ENCODE data around the gene ZNF865. TPM values are rescaled to one million over a fixed set of nuclear protein-coding genes. Genes with fewer than 3 reads are reported as not detected.
A peak's percentile ranks its signal among the peaks of the same experiment; 100 is the strongest.

The ZNF865 gene
- total and polyA plus RNA-seq, 10 of the 15 experiments (the other 5 are each of a cell fraction or from before 2014, with no cell fraction given): 0.02 to 18.3 (median 0.90) TPM

- ATAC-seq (no peak), DNase-seq (ENCODE audit: low read depth, low spot score) (no peak), FAIRE-seq (peak; percentile 18)
- peaks cover 11% of the 10 kb centered on the region for H3K79me2 ChIP-seq (ENCODE audit: control insufficient read depth, insufficient read depth, low read length)
- CTCF ChIA-PET: interaction anchor here (1.1 to 2.3 kb wide), 3 partner anchors 24 to 73 kb away, joined by 3 to 5 read pairs (median 5); partner anchors contain the start of gene ZNF865
- H3K36me3 ChIP-seq (ENCODE audit: control insufficient read depth in 2 of 2, insufficient read depth in 2 of 2, low read length in 1 of 2): peaks cover 0 to 3% of the 10 kb centered on the region in 2 experiments; a peak in 1 of 4 replicates
- no peaks in the 10 kb centered on the region for H4K20me1 ChIP-seq (ENCODE audit: control insufficient read depth, insufficient read depth)
- POLR2A ChIA-PET: interaction anchor here (0.5 to 1.5 kb wide), 4 partner anchors 17 to 52 kb away, joined by 3 to 5 read pairs (median 4); partner anchors contain the start of gene FIZ1
- H3K9ac ChIP-seq (ENCODE audit: control insufficient read depth, insufficient read depth, low read length): no peak overlapping the region
- peaks cover 4% of the 10 kb centered on the region for H3K4me1 ChIP-seq (ENCODE audit: control insufficient read depth, insufficient read depth, low read length)
- peak overlapping the region; percentile 56; the same call in 1 of the 2 replicates for H3K4me2 ChIP-seq (ENCODE audit: control insufficient read depth, insufficient read depth)
- SMC1A ChIA-PET (ENCODE audit: uncharacterized antibody, unreplicated experiment): no interaction called here
- WGBS (ENCODE audit: insufficient coverage, insufficient replicate concordance, low lambda C conversion rate, missing lambda C conversion rate): 62% methylated on average over 5 of the region's 6 CpGs
- intact Hi-C loops (cut with micrococcal nuclease; ENCODE audit: unreplicated experiment): no loop called here
- no peak overlapping the region for H3K4me3 ChIP-seq
- H3K27me3 ChIP-seq (replicated peaks in 1 of 2; ENCODE audit: control insufficient read depth in 2 of 2, insufficient read depth in 2 of 2, low read length in 1 of 2): no peaks in the 10 kb centered on the region
- no peaks in the 10 kb centered on the region for H3K9me3 ChIP-seq (replicated peaks; ENCODE audit: control insufficient read depth, insufficient read depth, low read length)
- H2AFZ ChIP-seq (ENCODE audit: control insufficient read depth, low read depth, low read length): no peak overlapping the region
- BruUV-seq (replicated peaks): no TSS peak
- no peak overlapping the region for H3K27ac ChIP-seq (ENCODE audit: control insufficient read depth, insufficient read depth)
- in situ Hi-C loops (cut with MboI): no loop called here
- RAD21 ChIA-PET (ENCODE audit: unreplicated experiment): interaction anchor here (1.3 kb wide), 1 partner anchor 18 kb away, joined by 4 read pairs; the partner anchor contains the start of gene FIZ1
- TF ChIP-seq TBL1XR1 (IDR thresholded peaks at IDR 0.05; ENCODE audit: low read depth, low read length) (no peak), MXI1 (IDR thresholded peaks at IDR 0.05; ENCODE audit: low read depth, low read length) (no peak), IRF4 (IDR thresholded peaks at IDR 0.05; ENCODE audit: low read depth, low read length) (no peak), ZNF274 (IDR thresholded peaks at IDR 0.05; ENCODE audit: insufficient read depth, insufficient read length) (no peak), RBBP5 (conservative IDR thresholded peaks at IDR 0.05) (no peak), CBFB (IDR thresholded peaks at IDR 0.05; ENCODE audit: low read depth) (no peak), ATF7 (IDR thresholded peaks at IDR 0.05; ENCODE audit: low read depth) (no peak), MYB (IDR thresholded peaks at IDR 0.05; ENCODE audit: borderline replicate concordance, low read depth, low read length) (no peak), BHLHE40 (IDR thresholded peaks at IDR 0.05; ENCODE audit: borderline replicate concordance in 1 of 2, low read depth in 2 of 2, low read length in 1 of 2) (no peak), ZBTB11 (CRISPR knock-in tag; IDR thresholded peaks at IDR 0.05) (no peak), PML (IDR thresholded peaks at IDR 0.05; ENCODE audit: low read length) (no peak), MYC (IDR thresholded peaks at IDR 0.05; ENCODE audit: insufficient read depth, insufficient read length, insufficient replicate concordance, low read length, severe bottlenecking) (no peak)
- TF ChIP-seq, protein P1, sequence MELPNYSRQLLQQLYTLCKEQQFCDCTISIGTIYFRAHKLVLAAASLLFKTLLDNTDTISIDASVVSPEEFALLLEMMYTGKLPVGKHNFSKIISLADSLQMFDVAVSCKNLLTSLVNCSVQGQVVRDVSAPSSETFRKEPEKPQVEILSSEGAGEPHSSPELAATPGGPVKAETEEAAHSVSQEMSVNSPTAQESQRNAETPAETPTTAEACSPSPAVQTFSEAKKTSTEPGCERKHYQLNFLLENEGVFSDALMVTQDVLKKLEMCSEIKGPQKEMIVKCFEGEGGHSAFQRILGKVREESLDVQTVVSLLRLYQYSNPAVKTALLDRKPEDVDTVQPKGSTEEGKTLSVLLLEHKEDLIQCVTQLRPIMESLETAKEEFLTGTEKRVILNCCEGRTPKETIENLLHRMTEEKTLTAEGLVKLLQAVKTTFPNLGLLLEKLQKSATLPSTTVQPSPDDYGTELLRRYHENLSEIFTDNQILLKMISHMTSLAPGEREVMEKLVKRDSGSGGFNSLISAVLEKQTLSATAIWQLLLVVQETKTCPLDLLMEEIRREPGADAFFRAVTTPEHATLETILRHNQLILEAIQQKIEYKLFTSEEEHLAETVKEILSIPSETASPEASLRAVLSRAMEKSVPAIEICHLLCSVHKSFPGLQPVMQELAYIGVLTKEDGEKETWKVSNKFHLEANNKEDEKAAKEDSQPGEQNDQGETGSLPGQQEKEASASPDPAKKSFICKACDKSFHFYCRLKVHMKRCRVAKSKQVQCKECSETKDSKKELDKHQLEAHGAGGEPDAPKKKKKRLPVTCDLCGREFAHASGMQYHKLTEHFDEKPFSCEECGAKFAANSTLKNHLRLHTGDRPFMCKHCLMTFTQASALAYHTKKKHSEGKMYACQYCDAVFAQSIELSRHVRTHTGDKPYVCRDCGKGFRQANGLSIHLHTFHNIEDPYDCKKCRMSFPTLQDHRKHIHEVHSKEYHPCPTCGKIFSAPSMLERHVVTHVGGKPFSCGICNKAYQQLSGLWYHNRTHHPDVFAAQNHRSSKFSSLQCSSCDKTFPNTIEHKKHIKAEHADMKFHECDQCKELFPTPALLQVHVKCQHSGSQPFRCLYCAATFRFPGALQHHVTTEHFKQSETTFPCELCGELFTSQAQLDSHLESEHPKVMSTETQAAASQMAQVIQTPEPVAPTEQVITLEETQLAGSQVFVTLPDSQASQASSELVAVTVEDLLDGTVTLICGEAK (IDR thresholded peaks at IDR 0.05; ENCODE audit: borderline replicate concordance): no peak
- TF ChIP-seq, protein P2, sequence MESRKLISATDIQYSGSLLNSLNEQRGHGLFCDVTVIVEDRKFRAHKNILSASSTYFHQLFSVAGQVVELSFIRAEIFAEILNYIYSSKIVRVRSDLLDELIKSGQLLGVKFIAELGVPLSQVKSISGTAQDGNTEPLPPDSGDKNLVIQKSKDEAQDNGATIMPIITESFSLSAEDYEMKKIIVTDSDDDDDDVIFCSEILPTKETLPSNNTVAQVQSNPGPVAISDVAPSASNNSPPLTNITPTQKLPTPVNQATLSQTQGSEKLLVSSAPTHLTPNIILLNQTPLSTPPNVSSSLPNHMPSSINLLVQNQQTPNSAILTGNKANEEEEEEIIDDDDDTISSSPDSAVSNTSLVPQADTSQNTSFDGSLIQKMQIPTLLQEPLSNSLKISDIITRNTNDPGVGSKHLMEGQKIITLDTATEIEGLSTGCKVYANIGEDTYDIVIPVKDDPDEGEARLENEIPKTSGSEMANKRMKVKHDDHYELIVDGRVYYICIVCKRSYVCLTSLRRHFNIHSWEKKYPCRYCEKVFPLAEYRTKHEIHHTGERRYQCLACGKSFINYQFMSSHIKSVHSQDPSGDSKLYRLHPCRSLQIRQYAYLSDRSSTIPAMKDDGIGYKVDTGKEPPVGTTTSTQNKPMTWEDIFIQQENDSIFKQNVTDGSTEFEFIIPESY (IDR thresholded peaks at IDR 0.05): no peak
These were observed 23.6 kb upstream of the ZNF865 start for GRCh38 chr19:55581823-55582223.
